GM19468 (cell line): ENCODE data around the gene NBEA.
A peak's percentile ranks its signal among the peaks of the same experiment; 100 is the strongest.
"Not testable (repeated sequence)": the region's sequence is repeated elsewhere in the genome, so short reads cannot be mapped to it uniquely, and the experiment has no call there.

Experiments used
- ATAC-seq: cut with Tn5 transposase; IDR thresholded peaks from one replicate; pipeline ENCODE4 v1.9.1; 2021; ENCODE audit warnings: mild to moderate bottlenecking, moderate library complexity, moderate number of reproducible peaks; ENCODE audit not compliant: unreplicated experiment; ENCODE audit errors: extremely low read depth

Gene NBEA

GRCh38 chr13:34941835-34942731, at the start of gene NBEA:
TSS of gene NBEA (plus strand) at chr13:34942270. CDS start at chr13:34942821, 551 bp downstream.
- peak; percentile 59 for ATAC-seq

DNA sequence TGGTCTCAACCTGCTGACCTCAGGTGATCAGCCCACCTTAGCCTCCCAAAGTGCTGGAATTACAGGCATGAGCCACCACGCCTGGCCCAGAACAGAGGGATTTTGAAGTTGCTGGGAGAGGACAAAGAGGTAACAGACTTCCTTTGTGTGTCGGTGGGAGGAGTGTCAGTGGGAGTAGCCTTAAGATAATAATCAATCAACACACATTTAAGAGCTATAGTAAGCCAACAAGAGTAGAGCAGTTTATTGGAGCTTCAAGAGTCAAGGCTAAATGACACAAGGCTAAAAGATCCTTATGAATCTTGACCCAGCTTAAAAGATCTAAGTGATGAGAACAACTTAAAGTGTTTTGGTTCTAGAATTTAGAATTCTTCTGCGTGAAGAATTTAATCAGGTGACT, 47.3 kb upstream of the NBEA start:
- no peak for ATAC-seq

GRCh38 chr13:34897220-34897619, 44.9 kb upstream of the NBEA start:
- ATAC-seq: no peak

- ATAC-seq: no peak
Observed at GRCh38 chr13:34899888-34900287, 42.2 kb upstream of the NBEA start.

DNA sequence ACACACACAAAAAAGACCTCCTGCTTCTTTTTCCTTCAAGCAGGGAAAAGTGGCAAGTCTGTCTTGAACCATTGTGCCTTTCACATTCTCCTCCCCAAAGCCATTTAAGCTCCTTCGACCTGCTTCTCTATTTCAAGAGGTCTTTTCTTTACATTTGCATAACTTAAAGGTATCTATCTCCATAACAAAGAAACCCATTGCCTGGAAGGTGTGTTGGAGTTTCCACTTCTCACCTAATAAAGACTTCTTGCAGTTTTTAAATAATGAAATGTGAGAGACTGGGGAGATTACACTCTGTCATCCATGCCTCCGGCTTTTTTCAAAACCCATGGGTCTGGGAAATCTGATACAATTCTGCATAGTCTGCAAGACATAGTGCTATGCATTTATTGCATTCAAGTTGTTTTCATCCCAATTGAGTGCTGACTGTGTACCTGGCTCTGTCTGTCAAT, 41.8 kb upstream of the NBEA start:
- ATAC-seq: no peak

DNA sequence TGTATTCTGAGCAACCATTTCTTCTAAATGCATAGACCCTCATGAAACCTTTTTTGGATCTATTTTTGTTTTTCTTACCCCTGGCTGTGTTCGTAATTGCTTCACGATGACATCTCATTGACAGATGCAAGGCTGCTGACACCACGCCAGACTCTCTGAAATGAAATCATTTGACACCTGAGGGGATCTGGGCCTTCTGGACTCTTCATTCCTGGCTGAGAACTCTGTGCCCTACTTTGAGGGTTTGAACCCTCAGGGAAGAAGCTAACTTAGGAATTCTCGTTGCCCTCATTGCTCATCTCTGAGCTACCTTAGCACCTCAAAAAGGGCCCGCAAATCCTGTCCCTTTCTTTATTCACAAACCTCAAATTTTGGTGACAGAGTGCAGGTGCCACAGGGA, 40.5 kb upstream of the NBEA start:
- ATAC-seq: no peak

- no peak for ATAC-seq
Observed at GRCh38 chr13:34911159-34911558, 30.9 kb upstream of the NBEA start.

DNA sequence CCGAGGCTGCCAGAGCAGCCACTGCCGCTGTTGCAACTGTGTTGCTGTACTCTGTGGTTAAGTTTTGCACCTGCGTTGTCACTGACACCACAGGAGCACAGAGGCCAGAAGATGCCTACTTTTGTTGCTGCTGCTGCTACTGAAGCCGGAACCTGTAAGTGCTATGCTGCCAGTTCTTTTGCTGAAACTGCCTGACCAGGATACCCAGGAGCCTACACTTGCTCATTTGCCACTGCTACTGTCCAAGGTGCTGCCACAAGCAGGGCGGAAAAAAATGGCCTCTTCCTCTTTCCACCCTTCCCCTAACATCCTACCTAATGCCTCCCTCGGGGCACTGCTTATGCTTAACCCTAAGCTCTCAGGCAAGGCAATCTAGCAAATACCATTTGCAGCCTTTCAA, 29.0 kb upstream of the NBEA start:
- ATAC-seq: no peak

DNA sequence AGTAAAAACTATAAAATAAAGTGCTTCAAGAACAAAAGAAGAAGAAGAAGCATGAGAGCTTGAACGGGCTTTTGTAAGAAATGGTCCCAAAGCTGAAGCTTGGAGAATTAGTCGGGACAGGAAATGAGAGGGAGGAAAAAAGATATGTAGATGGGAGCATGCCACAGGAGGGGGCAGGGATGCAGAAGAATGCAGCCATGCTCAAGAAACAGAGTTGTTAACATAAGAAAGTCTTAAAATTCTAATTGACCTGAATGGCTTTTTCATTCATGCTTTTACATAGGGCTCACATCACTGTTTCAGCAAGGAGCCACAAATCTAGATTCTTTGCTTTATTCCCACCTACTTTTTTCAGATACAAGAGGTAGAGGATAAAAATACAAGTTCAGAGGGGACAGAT, 27.7 kb upstream of the NBEA start:
- ATAC-seq: no peak

GRCh38 chr13:34926508-34926907, 15.6 kb upstream of the NBEA start:
- no peak for ATAC-seq

GRCh38 chr13:34928676-34929075, 13.4 kb upstream of the NBEA start:
- not testable (repeated sequence) for ATAC-seq

GRCh38 chr13:34931572-34931971, 10.5 kb upstream of the NBEA start:
- no peak for ATAC-seq

DNA sequence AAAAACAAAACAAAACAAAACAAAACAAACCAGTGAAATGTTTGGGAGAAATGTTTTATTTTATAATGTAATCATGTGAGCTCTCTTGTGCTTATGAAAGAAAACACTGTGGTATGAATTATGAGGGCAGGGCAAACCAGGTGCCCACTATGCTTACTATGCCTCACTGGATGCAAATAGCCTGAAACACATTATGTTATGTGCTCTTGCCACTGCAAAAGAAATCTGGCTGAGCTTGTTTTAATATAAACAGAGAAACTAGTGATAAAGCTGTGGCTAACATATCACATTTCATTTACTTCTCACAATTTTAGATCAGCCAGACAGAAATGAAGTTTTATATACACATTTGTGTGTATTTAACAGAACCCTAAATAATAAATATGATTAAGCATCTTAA, 8.7 kb upstream of the NBEA start:
- ATAC-seq: no peak

DNA sequence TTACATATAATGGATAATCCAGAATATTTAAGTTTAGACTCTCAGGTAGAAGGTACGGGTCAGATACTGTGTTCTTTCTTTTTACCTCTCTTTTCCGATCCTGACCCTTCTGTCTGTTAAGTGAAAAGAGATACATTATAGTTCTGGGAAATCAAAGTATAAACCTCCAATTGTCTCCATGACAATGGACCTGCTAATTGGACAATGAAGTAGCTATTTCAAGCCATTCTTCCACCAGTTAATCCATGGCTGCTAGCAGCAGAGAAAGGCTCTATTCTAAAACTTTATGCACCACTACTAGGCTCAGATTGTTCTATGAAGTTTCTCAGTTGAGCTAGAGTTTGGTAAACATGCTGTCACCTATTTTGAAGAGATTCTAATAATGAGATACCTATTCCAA, 8.3 kb upstream of the NBEA start:
- ATAC-seq: no peak

DNA sequence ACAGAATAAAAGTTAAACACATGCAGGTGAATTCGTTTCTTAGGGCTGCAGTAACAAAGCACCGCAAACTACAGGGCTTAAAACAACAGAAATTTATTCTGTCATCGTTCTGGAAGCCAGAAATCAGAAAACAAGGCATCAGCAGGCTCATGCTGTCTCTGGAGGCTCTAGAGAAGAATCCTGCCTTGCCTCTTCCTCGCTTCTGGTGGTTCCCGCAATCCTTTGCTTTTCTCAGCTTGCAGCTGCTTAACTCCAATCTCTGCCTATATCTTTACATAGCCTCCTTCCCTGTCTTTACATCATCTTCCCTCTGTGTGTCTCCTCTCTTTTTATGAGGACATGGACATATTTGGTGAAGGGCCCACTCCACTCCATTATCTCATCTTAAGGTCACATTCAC, 6.2 kb upstream of the NBEA start:
- no peak for ATAC-seq

DNA sequence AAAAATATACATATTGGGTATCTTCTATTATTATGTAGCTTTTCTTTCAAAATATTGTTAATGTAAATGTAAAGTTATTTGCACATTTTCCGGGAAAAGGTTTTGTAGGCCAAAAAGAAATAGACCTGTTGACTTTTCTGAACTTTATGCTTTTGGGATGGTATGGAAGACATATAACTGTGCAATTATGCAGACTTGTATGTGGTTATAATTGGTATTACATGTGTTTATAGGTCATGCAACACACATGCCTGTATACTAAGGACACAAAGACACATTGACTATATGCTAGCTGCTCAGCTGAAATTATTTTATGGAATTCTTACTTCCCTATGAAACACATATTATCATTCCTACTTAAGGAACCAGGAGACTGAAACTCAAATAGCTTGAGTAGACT, 2.3 kb upstream of the NBEA start:
- ATAC-seq: no peak

- no peak for ATAC-seq
Observed at GRCh38 chr13:34941436-34941834, 635 bp upstream of the NBEA start.

- ATAC-seq: peak; percentile 4
Observed at GRCh38 chr13:34942732-34943435, 814 bp downstream of the NBEA start.

DNA sequence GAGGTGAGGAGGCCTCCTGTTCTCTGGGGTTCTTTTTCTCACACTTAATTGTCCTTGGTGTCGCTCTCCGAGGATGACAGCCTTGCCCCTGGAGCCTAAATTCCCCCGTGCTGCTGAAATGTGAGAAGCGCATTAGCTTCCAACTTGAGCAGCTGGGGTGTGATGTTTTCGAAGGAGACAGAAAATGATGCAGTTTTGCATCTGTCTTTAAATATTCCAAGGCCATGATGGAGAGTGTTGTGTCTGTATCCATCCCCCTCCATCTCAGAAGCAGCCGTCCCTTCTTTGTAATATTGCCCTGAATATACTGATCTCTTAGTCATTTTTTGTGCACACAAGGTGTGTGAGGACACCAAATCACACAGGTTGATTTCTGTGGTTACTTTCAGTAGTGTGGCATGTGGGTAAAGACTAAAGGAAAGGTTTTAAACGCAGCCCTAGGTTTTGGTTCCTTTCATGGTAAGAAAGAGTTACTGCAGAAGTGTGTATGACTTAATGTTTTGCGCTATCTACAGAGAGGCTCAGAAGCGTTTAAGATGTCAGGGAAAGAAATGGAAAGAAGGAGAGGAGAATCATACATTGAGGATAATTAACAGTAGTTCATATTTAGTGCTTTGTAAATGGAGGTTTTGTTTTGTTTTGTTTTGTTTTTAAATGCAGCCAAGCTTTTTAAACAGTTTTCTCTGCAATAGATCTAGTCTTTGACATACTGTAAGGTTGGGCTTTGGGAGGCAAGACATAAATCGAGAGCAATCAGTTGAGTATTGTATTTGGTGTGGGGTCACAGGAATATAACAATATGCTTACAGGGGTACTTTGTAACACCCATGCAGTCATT, 1.6 kb downstream of the NBEA start:
- no peak for ATAC-seq

DNA sequence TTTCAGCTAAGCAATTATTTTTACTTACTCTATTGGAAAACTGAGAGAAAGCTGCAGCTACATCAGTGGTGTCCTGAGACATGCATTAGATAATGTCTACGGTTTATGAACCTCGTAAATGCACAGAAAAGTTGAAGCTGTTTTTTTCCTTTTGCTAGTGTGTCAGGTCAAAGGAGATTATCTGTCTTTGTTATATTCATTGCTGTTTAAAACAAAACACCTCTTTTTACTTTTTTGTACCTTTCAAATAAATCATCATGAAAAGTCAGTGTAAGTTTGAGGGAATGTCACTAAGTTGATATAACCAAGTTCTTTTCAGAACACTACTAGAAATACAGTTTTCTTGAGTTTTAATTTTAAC, 2.2 kb downstream of the NBEA start:
- ATAC-seq: no peak

DNA sequence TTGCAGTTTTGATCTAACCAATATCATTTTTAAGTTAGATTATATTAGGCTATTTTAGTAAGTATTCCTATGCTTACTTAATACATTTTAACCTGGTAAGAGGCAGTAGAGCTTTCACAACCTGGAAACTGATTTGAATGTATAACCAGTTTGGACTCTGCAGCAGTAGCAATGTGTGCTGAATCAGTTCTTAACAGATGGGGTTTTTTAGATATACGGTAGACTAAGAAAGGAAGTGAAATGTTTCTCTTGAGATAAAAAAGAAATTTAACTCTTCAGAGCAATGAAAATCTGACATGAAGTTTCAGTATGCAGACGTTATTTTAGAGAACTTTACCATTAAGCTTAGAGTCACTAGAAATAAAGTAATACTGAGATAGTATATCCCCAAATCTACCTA, 2.7 kb downstream of the NBEA start:
- ATAC-seq: no peak
